NCI-H748 (cell line): ENCODE data around the gene ZSCAN23.
"Not testable (repeated sequence)": the region's sequence is repeated elsewhere in the genome, so short reads cannot be mapped to it uniquely, and the experiment has no call there.

Source experiments
- DNase-seq: peaks from one replicate; lab custom pipeline; 2025; ENCODE audit not compliant: unreplicated experiment; lab: John Stamatoyannopoulos, UW

Gene ZSCAN23

DNA sequence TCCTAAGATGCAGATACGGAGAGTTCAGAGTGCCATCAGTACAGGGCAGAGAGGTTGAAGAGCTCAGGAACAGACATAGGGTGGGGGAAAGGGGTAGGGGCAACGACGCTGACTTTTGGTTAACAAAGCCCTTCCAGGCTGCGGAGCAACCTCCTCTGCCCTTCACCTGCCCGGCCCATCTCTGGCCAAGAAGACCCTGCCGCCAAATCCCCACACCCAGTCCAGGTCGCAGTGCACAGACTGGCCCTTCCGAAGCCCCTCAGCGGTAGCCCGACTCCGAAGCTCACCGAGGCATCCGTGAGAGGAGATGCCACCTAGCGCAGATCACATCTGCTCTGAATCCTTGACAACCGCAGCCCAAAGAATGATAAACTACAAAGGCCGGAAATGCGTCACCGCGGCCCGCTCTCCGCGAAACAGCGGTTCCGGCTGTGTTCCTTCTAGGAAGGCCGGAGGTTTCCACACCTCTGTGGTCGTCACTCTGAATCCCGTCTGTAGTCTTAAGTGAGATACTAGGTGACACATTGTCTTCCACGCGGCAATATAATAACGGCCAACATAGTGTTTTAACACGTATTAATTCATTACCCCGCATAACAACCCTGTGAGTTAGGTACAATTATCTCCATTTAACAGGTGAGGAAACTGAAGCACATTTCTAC is at the start of gene ZSCAN23:
Gene ZSCAN23, minus strand, starts transcription at position 380 of the 662 bp plus-strand sequence. CDS start 7,225 bp downstream, outside the sequence.
- peak; percentile 98 for DNase-seq

DNA sequence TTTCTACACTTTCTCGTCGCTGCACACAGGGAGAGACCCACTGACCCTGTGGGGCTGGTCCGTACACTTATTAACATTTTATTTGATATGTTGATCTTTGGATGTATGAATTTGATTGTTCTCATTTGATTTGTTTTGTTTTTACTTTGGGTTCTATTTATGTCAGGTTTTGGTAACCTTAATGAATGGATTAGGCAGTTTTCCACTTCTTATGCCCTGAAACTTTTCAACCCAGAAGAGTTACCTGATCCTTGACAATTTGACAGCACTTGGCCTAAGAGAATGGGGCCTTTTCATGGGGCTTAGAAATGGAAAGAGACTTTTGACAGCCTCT is 48.7 kb upstream of the ZSCAN23 start:
- no peak for DNase-seq

DNA sequence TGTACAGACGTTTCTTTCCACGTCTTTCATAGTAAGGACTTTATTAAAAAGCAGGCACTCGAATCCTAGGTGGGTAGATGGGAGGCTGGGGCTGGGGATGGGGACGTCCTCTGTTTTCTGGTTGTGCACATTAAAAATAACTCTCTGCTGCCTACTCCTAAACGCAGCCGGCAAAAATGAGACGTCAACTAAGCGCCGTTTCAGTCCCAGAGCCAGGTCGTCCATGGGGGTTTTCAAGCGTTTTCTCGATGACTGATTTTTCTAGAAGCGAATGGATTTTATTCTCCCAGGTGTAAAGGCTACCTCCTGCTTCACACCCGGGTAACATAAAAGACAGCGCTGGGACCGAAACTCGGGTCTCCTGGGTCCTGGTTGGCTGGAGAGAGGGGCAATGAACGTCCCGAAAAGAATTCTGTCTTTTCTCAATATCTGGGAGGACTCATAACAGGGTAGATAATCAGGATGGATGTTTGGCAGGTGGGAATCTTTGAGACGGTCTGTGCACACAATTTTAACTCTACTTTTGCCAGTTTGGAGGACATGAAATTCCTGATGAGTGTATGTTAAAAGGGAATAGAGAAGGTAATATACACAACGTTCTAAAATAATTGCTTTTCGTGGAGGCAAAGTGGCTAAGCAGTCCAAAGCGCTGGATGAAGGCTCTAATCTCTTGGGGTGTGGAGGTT is 47.1 kb upstream of the ZSCAN23 start:
- DNase-seq: no peak

- no peak for DNase-seq
Observed at GRCh38 chr6:28489366-28490204, 46.3 kb upstream of the ZSCAN23 start.

- DNase-seq: no peak
Observed at GRCh38 chr6:28488916-28489365, 45.6 kb upstream of the ZSCAN23 start.

GRCh38 chr6:28486988-28487742 is 43.9 kb upstream of the ZSCAN23 start:
- no peak for DNase-seq

- no peak for DNase-seq
Observed at GRCh38 chr6:28486533-28486932, 43.2 kb upstream of the ZSCAN23 start.

DNA sequence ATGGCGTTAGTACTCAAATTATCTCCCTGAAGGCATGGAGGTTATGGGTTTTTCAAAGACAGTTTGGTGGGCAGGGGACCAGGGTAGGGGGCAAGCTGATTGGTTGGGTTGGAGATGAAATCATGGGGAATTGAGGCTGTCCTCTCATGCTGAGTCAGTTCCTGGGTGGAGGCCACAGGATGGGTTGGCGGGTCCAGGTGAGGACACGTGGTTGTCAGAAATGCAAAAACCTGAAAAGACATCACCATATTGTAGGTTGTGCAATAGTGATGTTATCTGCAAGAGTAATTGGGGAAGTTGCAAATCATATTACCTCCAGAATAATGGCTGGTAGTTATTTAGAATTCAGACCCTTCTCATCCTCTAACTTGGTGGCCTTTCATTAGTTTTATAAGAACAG is 42.2 kb upstream of the ZSCAN23 start:
- no peak for DNase-seq

DNA sequence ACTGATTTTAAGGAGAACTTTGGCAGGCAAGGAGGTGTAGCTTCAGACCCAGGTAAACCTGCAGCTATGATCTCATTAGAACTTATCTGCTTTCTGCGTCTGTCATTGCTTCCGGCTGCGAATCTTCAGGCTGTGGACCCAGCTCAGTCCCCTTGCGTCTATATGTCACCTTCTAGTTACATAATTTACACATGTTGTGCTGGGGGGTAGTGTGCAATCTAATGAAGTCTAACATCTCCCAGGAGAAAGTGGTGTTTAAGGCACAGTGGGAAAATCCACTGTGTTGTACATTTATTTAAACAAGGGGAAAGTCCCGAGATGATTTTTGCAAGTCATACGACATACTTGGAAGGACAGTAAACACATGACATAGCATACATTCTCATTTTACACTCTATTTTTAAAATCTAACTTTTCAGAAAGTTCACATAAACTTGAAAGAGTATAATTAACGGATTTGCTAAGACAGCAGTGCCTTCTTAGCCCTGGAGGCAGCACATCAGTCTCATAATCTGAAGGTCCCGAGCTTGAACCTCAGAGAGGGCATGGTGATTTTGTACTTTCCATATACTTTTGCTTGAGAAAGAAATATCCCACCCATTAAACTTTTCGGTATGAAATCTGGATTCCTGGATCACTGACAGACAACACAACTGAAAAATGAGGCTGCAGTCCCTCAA is 37.1 kb upstream of the ZSCAN23 start:
- peak; percentile 26 for DNase-seq

- DNase-seq: peak; percentile 43
Observed at GRCh38 chr6:28478518-28478917, 35.2 kb upstream of the ZSCAN23 start.

DNA sequence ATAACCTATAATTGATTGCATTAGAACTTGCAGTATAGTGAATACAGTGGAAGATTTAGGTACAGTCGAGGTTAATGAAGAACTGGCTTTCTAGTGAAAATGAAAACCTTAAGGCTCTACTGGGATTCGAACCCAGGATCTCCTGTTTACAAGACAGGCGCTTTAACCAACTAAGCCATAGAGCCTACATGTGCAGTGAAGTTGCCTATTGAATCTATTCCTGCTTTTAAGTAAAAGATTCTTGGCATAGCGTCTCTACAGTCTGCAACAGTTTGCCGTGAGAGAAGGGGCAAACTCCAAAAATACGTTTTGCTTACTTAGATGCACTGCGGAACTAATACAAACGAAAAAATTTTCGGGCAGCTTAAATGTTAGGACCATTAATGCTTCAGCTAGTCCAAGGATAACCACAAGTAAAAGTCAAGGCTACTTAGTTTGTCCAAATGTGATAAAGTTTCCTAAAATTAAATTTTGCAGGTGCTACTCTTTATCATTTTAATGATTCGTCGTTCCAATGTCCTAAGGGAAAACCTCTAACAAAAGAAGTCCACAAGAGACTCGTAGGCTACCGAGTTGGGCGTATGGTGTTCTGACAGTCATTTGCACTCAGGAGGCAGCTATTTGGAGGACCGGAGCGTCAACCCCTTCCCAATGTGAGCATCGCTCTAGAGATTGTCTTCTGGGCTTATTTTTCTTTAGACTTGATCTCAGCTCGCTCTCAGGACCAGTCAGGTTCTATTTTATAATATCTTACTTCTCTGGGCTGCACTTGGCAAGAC is 31.3 kb upstream of the ZSCAN23 start:
- DNase-seq: peak; percentile 83

DNA sequence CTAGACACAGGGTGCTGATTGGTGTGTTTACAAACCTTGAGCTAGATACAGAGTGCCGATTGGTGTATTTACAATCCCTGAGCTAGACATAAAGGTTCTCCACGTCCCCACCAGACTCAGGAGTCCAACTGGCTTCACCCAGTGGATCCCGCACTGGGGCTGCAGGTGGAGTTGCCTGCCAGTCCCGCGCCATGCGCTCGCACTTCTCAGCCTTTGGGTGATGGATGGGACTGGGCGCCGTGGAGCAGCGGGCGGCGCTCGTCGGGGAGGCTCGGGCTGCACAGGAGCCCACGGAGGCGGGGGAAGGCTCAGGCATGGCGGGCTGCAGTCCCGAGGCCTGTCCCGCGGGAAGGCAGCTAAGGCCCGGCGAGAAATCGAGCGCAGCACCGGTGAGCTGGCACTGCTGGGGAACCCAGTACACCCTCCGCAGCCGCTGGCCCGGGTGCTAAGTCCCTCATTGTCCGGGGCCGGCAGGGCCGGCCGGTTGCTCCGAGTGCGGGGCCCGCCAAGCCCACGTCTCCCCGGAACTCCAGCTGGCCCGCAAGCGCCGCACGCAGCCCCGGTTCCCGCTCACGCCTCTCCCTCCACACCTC is 26.0 kb upstream of the ZSCAN23 start:
- DNase-seq: not testable (repeated sequence)

GRCh38 chr6:28468056-28468455 is 24.8 kb upstream of the ZSCAN23 start:
- no peak for DNase-seq

- no peak for DNase-seq
Observed at GRCh38 chr6:28462401-28462800, 19.1 kb upstream of the ZSCAN23 start.

DNA sequence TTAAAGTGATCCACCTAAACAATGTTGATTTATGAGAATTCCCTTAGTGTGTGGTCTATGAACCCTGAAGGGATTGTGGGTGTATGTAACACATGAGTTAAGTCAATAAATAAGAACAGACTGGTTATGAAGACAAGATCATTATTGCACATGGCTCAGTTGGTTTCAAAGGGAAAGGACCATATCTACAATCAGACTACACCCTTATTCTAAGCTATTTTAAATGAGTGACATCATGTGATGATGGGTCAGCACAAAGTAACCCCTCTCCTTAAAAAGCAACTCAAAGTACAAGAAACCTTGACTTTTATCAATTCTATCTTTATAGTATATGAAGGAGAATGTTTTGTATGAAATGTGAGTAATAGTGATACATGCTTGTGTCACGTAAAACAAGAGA is 15.3 kb upstream of the ZSCAN23 start:
- no peak for DNase-seq

GRCh38 chr6:28449056-28449455 is 5.8 kb upstream of the ZSCAN23 start:
- no peak for DNase-seq

DNA sequence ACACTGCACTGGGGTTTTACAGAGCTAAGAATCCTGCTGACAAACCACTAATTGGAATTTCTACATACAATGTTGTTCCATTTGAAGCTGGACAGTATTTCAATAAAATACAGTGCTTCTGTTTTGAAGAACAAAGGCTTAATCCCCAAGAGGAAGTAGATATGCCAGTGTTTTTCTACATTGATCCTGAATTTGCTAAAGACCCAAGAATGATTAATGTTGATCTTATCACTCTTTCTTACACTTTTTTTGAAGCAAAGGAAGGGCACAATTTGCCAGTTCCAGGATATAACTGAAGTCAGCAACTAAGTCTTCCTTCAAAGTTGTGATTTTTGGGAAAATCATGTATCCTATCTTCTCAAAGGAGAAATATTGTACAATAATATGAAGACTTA is 4.2 kb upstream of the ZSCAN23 start:
- DNase-seq: not testable (repeated sequence)

DNA sequence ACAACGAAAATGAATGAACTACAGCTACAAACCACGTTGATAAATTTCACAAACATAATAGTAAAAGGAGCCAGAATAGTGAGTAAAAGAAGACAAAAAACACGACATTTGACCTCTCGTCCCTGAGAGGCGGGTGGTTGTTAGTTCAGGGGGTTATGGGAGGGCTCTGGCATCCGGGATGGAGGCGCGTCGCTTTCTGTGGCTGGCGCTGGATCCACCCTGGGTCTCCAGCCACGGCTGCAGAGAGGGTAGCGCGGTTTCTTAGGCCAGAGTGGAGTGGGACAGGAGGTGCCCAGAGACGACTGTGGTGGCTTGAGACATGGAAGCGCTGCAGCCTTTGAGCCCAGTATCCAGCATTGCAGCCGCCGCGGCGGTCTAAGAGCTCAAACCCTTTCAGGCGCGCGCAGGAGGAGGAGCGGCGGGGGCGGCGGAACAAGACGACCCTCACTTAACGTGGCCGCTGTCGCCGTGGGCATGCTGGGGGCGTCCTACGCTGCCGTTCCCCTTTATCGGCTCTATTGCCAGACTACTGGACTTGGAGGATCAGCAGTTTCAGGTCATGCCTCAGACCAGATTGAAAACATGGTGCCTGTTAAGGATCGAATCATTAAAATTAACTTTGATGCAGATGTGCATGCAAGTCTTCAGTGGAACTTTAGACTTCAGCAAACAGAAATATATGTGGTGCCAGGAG is 3.7 kb upstream of the ZSCAN23 start:
- no peak for DNase-seq

DNA sequence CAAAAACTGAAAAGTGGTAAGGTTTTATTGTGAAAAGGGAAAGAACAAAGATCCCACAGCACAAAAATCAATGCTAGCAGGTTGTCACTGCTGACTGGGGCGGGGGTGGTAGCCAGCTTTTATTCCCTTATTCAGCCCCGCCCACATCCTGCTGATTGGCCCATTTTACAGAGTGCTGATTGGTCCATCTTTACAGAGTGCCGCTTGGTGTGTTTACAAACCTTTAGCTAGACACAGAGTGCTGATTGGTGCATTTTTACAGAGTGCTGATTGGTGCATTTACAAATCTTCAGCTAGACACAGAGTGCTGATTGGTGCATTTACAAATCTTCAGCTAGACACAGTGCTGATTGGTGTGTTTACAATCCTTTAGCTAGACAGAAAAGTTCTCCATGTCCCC is 1.5 kb upstream of the ZSCAN23 start:
- DNase-seq: peak; percentile 8
